GM19193 (cell line): ENCODE measurements around the gene TRABD2A.

ENCODE experiments used
- POLR2A ChIP-seq: IDR thresholded peaks from 4 replicates; pipeline ENCODE4 v1.6.1; 2011; ENCODE audit not compliant: insufficient read depth, insufficient read length; ENCODE audit errors: extremely low read depth

TRABD2A gene, protein sequence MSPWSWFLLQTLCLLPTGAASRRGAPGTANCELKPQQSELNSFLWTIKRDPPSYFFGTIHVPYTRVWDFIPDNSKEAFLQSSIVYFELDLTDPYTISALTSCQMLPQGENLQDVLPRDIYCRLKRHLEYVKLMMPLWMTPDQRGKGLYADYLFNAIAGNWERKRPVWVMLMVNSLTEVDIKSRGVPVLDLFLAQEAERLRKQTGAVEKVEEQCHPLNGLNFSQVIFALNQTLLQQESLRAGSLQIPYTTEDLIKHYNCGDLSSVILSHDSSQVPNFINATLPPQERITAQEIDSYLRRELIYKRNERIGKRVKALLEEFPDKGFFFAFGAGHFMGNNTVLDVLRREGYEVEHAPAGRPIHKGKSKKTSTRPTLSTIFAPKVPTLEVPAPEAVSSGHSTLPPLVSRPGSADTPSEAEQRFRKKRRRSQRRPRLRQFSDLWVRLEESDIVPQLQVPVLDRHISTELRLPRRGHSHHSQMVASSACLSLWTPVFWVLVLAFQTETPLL

DNA sequence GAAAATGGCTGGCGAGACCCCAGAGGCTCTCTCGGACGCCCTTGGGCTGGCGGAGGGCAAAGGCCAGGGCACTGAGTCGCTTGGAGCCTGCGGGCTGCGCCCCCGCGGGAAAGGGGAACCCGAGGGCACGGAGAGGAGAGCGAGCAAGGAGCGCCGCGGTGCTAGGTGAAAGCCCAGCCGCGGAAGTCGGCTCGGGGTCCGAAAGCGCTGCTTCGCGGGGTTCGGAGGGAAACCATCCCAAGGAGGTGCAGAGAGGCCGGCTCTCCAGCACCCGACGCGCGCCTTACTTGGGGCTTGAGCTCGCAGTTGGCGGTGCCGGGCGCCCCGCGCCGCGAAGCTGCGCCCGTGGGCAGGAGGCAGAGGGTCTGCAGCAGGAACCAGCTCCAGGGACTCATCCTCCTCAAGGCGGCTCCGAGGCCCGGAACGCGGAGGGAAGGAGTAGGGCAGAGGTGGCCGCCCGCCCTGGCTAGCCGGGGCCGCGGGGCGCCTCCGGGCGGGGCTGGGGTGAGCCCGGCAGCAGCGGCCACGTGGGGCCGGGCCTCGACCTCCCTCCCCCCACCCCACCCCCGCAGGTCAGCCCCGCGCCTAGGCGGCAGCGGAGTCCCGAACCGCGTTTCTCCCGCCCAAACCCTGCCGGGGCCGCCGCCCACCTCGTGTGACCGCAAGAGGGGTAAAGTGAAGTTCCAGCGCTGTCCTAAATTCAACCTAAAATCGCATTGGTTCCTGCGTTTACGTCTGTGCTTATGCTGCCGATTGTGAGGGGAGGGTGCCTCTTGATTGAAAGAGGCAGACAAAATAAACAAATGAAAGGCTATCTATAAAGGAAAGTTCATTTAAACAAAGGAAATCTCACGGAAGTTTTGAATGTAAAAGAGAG, at the start of gene TRABD2A:
Gene TRABD2A, minus strand, starts transcription at position 440 of the 877 bp plus-strand sequence. Its CDS starts 45 bp downstream, at position 395.
- no peak for TF ChIP-seq POLR2A

DNA sequence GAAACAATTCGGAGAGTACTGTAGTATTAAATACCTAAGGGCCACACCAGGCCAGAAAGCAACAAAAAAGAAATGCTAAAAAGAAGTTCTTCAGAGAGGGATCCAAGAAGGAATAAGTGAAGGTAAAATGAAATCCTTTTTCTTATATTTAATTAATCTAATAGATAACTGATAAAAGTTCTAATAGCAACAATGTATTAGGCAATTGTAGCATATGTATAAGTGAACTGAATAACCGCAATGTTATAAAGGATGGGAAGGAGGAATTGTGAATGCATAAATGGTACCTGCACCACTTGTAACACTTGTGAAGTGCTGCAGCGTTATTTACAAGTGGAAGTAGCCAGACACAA, 46.4 kb upstream of the TRABD2A start:
- no peak for TF ChIP-seq POLR2A

DNA sequence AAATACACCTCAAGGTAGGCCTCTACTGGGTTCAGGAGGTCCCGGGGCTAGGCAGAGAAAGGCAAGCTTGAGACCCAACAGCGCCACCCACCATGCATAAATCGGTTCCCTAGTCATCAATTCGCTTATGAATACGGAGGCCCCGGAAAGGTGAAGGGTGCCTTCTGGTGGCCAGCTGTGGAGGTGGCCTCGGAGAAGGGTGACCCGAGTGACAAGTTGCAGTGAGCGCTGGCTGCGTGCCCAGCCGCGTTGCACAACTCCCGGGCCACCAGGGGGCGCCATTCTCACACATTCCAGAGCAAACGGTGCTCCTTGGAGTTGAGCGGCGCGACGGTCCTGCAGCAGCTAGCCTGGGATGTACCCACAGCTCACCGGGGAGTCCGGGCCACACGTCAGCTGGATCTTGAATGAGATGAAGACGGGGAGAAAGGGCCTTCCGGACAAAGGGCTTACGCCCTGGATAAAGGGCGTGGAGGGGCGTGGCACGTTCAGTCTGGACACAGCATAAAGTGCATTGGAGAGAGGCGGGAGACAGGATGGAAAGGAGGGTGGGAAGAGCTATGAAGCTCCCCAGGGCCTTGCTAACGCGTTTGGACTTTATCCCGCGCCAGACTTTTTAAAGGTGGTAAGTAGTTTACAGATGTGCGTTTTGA, 45.0 kb upstream of the TRABD2A start:
- no peak for TF ChIP-seq POLR2A

DNA sequence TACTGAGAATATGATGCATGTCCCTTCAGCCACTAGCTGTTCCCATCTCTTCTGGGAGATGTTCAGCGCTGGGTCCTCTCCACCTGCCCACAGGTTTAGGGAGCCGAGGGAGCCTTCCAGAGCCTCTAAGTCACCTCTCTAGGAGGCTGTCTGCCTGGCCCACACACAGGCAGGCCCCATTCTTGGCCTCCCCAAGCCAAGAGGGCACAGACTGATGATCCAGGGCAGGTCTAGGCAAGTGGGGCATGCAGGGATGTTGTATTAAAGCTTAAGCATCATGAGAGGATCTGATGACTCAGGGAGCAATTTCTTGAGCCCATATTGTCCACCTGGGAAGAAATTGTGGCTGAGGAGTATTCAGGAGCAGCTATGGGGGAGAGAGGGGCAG, 44.4 kb upstream of the TRABD2A start:
- TF ChIP-seq POLR2A = no peak

- no peak for TF ChIP-seq POLR2A
These were observed 43.6 kb upstream of the TRABD2A start for GRCh38 chr2:84924173-84925106.

DNA sequence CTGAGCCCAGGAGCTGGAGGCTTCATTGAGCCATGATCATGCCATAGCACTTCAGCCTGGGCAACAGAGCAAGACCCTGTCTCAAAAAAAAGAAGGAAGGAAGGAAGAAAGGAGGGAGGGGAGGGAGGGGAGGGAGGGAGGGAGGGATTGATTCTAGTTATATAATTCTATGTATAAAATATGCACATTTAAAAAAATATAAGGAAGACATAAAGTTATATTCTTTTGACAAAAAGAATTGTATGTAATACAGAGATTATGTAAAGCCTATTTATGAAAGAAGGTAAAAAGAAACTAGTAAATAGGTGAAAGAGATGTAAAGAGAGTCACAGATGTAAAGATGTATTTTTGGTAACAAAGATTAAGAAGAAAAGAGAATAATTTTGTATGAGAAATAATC, 42.1 kb upstream of the TRABD2A start:
- no peak for TF ChIP-seq POLR2A

DNA sequence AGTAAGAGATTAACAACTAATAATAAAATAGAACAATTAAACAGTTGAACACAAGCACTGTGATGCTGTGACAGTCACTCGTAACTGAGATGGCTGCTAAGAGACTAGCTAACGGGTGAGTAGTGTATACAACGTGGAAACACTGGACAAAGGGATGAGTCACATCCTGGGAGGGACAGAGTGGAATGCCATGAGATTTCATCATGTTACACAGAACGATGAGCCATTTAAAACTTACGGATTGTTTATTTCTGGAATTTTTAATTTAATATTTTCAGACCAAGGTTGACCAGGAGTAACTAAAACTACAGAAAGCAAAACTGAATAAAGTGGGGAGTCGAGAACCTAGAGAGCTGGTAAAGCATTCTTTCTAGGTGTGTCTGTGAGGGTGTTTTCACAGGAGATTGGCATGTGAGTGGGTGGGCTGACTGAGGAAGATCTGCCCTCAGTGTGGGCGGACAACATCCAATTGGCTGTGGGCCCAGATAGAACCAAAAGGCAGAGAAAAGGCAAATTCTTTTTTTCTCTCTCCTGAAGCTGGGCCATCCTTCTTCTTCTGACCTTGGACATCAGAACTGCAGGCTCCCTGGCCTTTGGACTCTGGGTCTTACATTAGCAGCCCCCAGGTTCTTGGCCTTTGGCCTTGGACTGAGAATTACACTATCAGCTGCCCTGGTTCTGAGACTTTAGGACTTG, 39.1 kb upstream of the TRABD2A start:
- peak; percentile 38 for TF ChIP-seq POLR2A

DNA sequence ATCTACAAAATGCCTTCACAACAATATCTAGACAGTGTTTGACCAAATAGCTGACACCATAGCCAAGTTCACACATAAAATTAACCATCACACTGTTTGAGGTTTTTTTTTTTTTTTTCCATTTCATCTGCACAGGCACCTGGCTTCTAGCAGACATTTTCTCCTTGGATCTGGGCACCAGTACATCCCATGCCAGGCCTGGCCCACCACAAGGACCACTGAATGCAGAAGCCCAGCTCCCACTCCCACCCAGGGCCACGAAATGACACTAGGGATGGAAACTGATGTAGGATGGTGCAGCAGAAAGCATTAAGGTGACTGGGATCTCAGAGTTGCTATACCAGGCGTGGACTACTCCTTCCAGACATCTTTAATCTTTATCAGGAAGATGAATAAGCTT, 37.5 kb upstream of the TRABD2A start:
- no peak for TF ChIP-seq POLR2A

- no peak for TF ChIP-seq POLR2A
These were observed 33.5 kb upstream of the TRABD2A start for GRCh38 chr2:84914334-84914733.

GRCh38 chr2:84912984-84913383, 32.1 kb upstream of the TRABD2A start:
- no peak for TF ChIP-seq POLR2A

DNA sequence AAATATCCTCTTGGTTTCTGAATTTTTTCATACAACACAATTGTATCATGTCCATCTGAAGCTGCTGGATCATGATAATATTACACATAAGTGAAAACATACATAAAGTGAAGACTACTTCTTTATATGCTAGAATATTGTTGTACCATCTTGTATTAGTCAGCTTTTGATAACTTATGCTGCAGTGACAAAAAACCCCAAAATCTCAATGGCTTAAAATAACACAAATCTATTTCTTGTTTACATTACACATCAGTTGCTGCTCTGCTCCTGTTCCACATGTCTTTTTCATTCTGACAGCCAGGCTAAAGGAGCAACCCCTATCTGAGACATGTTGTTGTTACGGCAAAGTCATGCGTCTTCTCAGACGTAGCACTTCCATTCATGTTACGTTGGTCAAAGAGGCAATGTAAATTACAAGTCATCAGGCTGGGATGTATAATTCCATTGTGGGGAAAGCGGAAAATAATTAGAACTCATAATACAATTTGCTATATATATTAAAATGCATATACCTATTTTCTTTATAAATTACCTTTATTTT, 30.3 kb upstream of the TRABD2A start:
- no peak for TF ChIP-seq POLR2A

DNA sequence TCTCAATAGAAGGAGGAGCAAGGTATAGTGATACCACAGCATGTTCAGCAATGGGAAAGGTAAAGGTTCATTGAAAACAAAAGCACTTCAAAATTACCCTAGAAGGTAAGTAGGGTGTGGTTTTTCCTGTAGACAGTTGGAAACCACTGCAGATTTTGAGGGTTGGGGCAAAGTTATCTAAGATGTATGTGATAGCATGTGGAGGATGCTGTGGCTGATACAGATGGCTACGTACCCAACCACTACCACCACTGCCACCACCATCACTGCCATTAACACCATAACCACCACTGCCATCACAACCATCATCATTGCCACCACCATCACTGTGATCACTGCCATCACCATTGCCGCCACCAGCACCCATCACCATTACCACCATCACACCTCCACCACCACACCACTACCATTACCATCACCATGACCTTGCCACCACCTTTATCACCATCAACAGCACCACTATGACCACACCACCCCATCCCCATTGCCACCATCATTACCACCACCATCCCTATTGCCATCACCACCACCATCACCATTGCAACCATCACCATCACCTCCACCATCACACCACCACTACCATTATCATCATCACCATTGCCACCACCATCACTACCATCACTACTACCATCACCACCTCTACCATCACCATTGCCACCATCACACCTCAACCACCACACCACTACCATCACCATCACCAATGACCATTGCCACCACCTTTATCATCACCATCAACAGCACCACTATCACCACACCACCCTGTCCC, 28.2 kb upstream of the TRABD2A start:
- TF ChIP-seq POLR2A = no peak
